Measurements from ENCODE around the gene ZNF689. TPM values are rescaled to one million over a fixed set of nuclear protein-coding genes. Genes with fewer than 3 reads are reported as not detected.

Gene ZNF689
- total and polyA plus RNA-seq, 2 of the 13 experiments (the other 11 are each of a cell fraction or from before 2014, with no cell fraction given) = 9.7 to 19.5 TPM

DNA sequence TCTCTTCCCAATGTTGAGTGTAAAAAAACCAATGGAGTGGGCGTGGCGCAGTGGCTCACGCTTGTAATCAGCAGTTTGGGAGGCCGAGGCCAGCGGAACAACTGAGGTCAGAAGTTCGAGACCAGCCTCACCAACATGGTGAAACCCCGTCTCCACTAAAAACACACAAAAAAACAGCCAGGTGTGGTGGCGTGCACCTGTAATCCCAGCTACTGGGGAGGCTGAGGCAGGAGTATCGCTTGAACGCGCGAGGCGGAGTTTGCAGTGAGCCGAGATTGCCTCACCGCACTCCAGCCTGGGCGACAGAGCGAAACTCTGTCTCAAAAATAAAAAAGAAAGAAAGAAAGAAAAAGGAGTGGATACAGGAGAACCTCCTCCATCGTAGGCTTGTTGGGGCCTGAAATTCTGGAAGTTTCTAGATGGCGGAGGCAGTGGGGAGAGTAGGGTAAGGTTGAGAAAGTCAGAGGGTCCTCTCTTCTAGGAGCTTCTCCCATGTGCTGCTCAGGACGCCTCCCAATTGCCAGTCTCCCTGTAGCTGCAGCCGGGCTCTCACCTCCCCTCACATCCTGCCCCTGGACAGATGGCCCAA lies 51.3 kb downstream of the ZNF689 start (continued):
- TF ChIP-seq, protein P1, sequence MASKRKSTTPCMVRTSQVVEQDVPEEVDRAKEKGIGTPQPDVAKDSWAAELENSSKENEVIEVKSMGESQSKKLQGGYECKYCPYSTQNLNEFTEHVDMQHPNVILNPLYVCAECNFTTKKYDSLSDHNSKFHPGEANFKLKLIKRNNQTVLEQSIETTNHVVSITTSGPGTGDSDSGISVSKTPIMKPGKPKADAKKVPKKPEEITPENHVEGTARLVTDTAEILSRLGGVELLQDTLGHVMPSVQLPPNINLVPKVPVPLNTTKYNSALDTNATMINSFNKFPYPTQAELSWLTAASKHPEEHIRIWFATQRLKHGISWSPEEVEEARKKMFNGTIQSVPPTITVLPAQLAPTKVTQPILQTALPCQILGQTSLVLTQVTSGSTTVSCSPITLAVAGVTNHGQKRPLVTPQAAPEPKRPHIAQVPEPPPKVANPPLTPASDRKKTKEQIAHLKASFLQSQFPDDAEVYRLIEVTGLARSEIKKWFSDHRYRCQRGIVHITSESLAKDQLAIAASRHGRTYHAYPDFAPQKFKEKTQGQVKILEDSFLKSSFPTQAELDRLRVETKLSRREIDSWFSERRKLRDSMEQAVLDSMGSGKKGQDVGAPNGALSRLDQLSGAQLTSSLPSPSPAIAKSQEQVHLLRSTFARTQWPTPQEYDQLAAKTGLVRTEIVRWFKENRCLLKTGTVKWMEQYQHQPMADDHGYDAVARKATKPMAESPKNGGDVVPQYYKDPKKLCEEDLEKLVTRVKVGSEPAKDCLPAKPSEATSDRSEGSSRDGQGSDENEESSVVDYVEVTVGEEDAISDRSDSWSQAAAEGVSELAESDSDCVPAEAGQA (IDR thresholded peaks at IDR 0.05; ENCODE audit: low read depth) = no peak
- TF ChIP-seq, protein P1 (CRISPR knock-in tag; IDR thresholded peaks at IDR 0.05; ENCODE audit: borderline replicate concordance) = no peak
- no peak for TF ChIP-seq ZNF20 (CRISPR knock-in tag; IDR thresholded peaks at IDR 0.05)
- no peak for TF ChIP-seq PRMT3 (CRISPR knock-in tag; IDR thresholded peaks at IDR 0.05; ENCODE audit: borderline replicate concordance, low read depth)
- no peak for TF ChIP-seq TBX3 (IDR thresholded peaks at IDR 0.05; ENCODE audit: borderline replicate concordance)
- TF ChIP-seq ZNF788 (CRISPR knock-in tag; IDR thresholded peaks at IDR 0.05; ENCODE audit: borderline replicate concordance) = no peak
- TF ChIP-seq AKAP8 (CRISPR knock-in tag; IDR thresholded peaks at IDR 0.05) = peak; percentile 16; the same call in 1 of the 2 replicates
- no peak for TF ChIP-seq MAFF (IDR thresholded peaks at IDR 0.05; ENCODE audit: low read depth, low read length)
- no peak for TF ChIP-seq ZNF430 (CRISPR knock-in tag; IDR thresholded peaks at IDR 0.05)
- TF ChIP-seq ZNF207 (IDR thresholded peaks at IDR 0.05; ENCODE audit: borderline replicate concordance) = no peak

All from HepG2 (cell line).